ENCODE results near the gene GINS1. TPM values are rescaled to one million over a fixed set of nuclear protein-coding genes. Genes with fewer than 3 reads are reported as not detected.

The GINS1 gene
- total and polyA plus RNA-seq, 3 donors from 2014 or later, result 14.2 to 23.7 (median 19.9) TPM

GRCh38 chr20:25483431-25484132 lies 76.1 kb downstream of the GINS1 start:
- no peak overlapping the region for H3K4me3 ChIP-seq
- no peaks in the 10 kb centered on the region for H3K27me3 ChIP-seq
- no peak for DNase-seq
- H3K27ac ChIP-seq, result no peak overlapping the region
- H3K4me1 ChIP-seq, result no peaks in the 10 kb centered on the region
- 91% methylated on average over 12 to 14 of the region's 14 CpGs for WGBS, 2 donors
- intact Hi-C loops (cut with DNase I; ENCODE audit: low total_unique reads), result no loop called here
- H3K9me3 ChIP-seq, result no peaks in the 10 kb centered on the region
- TF ChIP-seq POLR2A (IDR thresholded peaks at IDR 0.05), result no peak
- TF ChIP-seq, protein P1, sequence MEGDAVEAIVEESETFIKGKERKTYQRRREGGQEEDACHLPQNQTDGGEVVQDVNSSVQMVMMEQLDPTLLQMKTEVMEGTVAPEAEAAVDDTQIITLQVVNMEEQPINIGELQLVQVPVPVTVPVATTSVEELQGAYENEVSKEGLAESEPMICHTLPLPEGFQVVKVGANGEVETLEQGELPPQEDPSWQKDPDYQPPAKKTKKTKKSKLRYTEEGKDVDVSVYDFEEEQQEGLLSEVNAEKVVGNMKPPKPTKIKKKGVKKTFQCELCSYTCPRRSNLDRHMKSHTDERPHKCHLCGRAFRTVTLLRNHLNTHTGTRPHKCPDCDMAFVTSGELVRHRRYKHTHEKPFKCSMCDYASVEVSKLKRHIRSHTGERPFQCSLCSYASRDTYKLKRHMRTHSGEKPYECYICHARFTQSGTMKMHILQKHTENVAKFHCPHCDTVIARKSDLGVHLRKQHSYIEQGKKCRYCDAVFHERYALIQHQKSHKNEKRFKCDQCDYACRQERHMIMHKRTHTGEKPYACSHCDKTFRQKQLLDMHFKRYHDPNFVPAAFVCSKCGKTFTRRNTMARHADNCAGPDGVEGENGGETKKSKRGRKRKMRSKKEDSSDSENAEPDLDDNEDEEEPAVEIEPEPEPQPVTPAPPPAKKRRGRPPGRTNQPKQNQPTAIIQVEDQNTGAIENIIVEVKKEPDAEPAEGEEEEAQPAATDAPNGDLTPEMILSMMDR (IDR thresholded peaks at IDR 0.05), result no peak
- no peaks in the 10 kb centered on the region for H3K36me3 ChIP-seq (ENCODE audit: low read depth, missing control alignments)

- no peak overlapping the region for H3K27ac ChIP-seq
- no peak overlapping the region for H3K4me3 ChIP-seq
- DNase-seq, result no peak
- no peaks in the 10 kb centered on the region for H3K36me3 ChIP-seq (ENCODE audit: low read depth, missing control alignments)
- intact Hi-C loops (cut with DNase I; ENCODE audit: low total_unique reads), result no loop called here
- 93% methylated on average over 9 of the region's 9 CpGs for WGBS, 2 donors
- no peaks in the 10 kb centered on the region for H3K4me1 ChIP-seq
- no peaks in the 10 kb centered on the region for H3K27me3 ChIP-seq
- TF ChIP-seq POLR2A (IDR thresholded peaks at IDR 0.05), result no peak
- TF ChIP-seq, protein P1 (IDR thresholded peaks at IDR 0.05), result no peak
- H3K9me3 ChIP-seq, result no peaks in the 10 kb centered on the region
These were observed 76.9 kb downstream of the GINS1 start for GRCh38 chr20:25484224-25484846.

- Histone ChIP-seq H3K27ac (no peak overlapping the region), H3K4me1 (no peaks in the 10 kb centered on the region), H3K27me3 (no peaks in the 10 kb centered on the region), H3K9me3 (no peaks in the 10 kb centered on the region), H3K36me3 (ENCODE audit: low read depth, missing control alignments) (no peaks in the 10 kb centered on the region), H3K4me3 (no peak overlapping the region)
- intact Hi-C loops (cut with DNase I; ENCODE audit: low total_unique reads), result no loop called here
- TF ChIP-seq, protein P1 (IDR thresholded peaks at IDR 0.05), result no peak
- no peak for TF ChIP-seq POLR2A (IDR thresholded peaks at IDR 0.05)
- WGBS, 2 donors, result 80 to 81% methylated on average over 12 of the region's 12 CpGs
- DNase-seq, result no peak
These were observed 77.5 kb downstream of the GINS1 start for GRCh38 chr20:25484911-25485511.

DNA sequence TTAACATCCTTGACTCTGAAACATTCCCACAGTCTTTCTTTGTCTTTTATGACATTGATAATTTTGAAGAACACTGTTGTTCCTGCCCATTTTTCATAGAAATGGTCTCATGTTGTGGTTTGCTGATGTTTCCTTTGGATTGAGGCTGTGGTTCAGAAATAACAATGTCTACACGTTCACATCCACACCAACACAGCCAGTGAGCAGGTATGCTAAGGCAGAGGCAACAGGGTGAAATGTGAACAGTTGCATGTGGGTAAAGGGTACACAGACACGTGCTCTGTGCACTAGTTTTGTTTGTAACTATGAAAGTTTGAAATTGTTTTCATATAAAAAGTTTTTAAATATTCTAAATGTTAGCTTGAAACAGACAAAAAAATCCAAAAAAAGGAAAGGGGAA lies 78.4 kb downstream of the GINS1 start:
- no peak for TF ChIP-seq POLR2A (IDR thresholded peaks at IDR 0.05)
- TF ChIP-seq, protein P1 (IDR thresholded peaks at IDR 0.05), result no peak
- Histone ChIP-seq H3K27me3 (no peaks in the 10 kb centered on the region), H3K36me3 (ENCODE audit: low read depth, missing control alignments) (no peaks in the 10 kb centered on the region), H3K9me3 (no peaks in the 10 kb centered on the region), H3K27ac (no peak overlapping the region), H3K4me3 (no peak overlapping the region), H3K4me1 (no peaks in the 10 kb centered on the region)
- intact Hi-C loops (cut with DNase I; ENCODE audit: low total_unique reads), result no loop called here
- 61 to 65% methylated on average over 2 of the region's 2 CpGs for WGBS, 2 donors
- DNase-seq, result no peak
